Neural progenitor cell (in vitro differentiated cells): ENCODE results near the gene SUSD3. TPM values are rescaled to one million over a fixed set of nuclear protein-coding genes. Genes with fewer than 3 reads are reported as not detected.
A peak's percentile ranks its signal among the peaks of the same experiment; 100 is the strongest.

Experiments used
- DNase-seq: peaks from one replicate; pipeline ENCODE4 v3.0.0-alpha.2; 2016; ENCODE audit warnings: low spot score
- H2AFZ ChIP-seq: fragments of 200-600 bp; sonication (generic); replicated peaks from 2 replicates; pipeline ENCODE4 v1.6.1; 2016; ENCODE audit warnings: antibody characterized with exemption
- H3F3A ChIP-seq: fragments of 200-600 bp; sonication (generic); 2 replicates; pipeline ENCODE4 v1.6.1; 2016; ENCODE audit warnings: antibody characterized with exemption, low read depth
- H3K27ac ChIP-seq: fragments of 200-600 bp; sonication (generic); 2 replicates; pipeline ENCODE4 v1.5.1; 2016; ENCODE audit warnings: mild to moderate bottlenecking
- H3K27me3 ChIP-seq: fragments of 200-600 bp; sonication (generic); 2 replicates; pipeline ENCODE4 v1.6.1; 2016; ENCODE audit warnings: mild to moderate bottlenecking, moderate library complexity
- H3K36me3 ChIP-seq: fragments of 200-600 bp; sonication (generic); 2 replicates; pipeline ENCODE4 v1.5.1; 2016
- H3K4me1 ChIP-seq: fragments of 200-600 bp; sonication (generic); 2 replicates; pipeline ENCODE4 v1.6.1; 2016; ENCODE audit warnings: mixed run types
- H3K4me2 ChIP-seq: fragments of 200-600 bp; sonication (generic); 2 replicates; pipeline ENCODE4 v1.6.1; 2016
- H3K4me3 ChIP-seq: fragments of 200-600 bp; sonication (generic); 2 replicates; pipeline ENCODE4 v1.5.1; 2016
- H3K79me2 ChIP-seq: fragments of 200-600 bp; sonication (generic); 2 replicates; pipeline ENCODE4 v1.6.1; 2016; ENCODE audit warnings: low read depth
- H3K9ac ChIP-seq: fragments of 200-600 bp; sonication (generic); 2 replicates; pipeline ENCODE4 v1.6.1; 2016
- H3K9me3 ChIP-seq: fragments of 200-600 bp; sonication (generic); 2 replicates; pipeline ENCODE4 v1.5.1; 2016; ENCODE audit warnings: low read depth
- H4K20me1 ChIP-seq: fragments of 200-600 bp; sonication (generic); 2 replicates; pipeline ENCODE4 v1.6.1; 2016; ENCODE audit warnings: low read depth
- H3K27ac Mint-ChIP-seq: 3 replicates; pipeline ENCODE4 v1.8.0; 2021; ENCODE audit warnings: mixed read lengths
- H3K27me3 Mint-ChIP-seq: 2 replicates; pipeline ENCODE4 v1.8.0; 2022; ENCODE audit warnings: low read depth, mild to moderate bottlenecking, inconsistent platforms, moderate library complexity, mixed read lengths; ENCODE audit not compliant: insufficient read depth
- H3K36me3 Mint-ChIP-seq: 3 replicates; pipeline ENCODE4 v1.8.0; 2021; ENCODE audit warnings: mixed read lengths
- H3K4me1 Mint-ChIP-seq: 3 replicates; pipeline ENCODE4 v1.8.0; 2021; ENCODE audit warnings: mixed read lengths
- H3K4me3 Mint-ChIP-seq: 3 replicates; pipeline ENCODE4 v1.8.0; 2021; ENCODE audit warnings: mild to moderate bottlenecking, moderate library complexity, mixed read lengths
- H3K9me3 Mint-ChIP-seq: 3 replicates; pipeline ENCODE4 v1.8.0; 2020; ENCODE audit warnings: mixed read lengths
- EZH2 ChIP-seq: fragments of 200-600 bp; sonication (generic); IDR thresholded peaks from 2 replicates; pipeline ENCODE4 v1.6.1; 2017; ENCODE audit warnings: antibody characterized with exemption, mild to moderate bottlenecking, moderate library complexity
- EZH2phosphoT487 ChIP-seq: fragments of 200-600 bp; sonication (generic); IDR thresholded peaks from 2 replicates; pipeline ENCODE4 v1.6.1; 2017; ENCODE audit warnings: antibody characterized with exemption
- total RNA-seq: library from RNA; depleted of rRNA; stranded (reverse); fragments of >200 nt; gene quantifications from 2 replicates; pipeline ENCODE4 v1.2.3, GENCODE V29; 2015; ENCODE audit warnings: low replicate concordance
- TF ChIP-seq, protein P1 (sequence below): fragments of 200-600 bp; sonication (generic); IDR thresholded peaks from 2 replicates; pipeline ENCODE4 v1.5.1; 2017; ENCODE audit warnings: antibody characterized with exemption, mild to moderate bottlenecking

The SUSD3 gene
- total RNA-seq, 1 donor from 2014 or later, result not detected

DNA sequence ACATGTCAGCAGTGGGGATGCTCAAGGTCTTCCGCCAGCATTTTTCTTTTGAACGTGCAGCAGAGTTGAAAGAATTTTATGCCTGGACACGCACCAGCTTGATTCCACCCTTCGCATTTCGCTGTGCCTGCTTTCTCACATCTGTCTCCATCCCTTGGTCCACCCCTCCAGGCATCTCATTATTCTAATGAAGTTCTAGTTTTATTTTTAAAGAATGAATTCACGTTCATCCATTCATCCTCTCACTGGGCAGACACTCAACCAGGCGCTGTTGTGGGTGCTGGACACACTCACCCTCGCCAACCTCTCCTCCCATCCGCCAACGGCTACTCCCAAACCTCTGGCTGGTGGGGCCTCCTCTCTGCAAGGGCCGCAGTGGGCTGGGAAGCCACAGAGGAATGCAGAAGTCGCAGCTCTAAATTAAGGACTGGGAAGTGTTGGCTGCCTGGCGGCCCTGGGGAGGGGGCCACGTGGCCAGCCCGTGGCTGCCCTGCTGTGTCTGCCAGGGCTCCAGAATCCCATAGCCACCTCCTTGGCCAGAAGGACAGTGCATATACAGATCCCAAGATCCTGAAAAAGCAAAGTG is 6.7 kb downstream of the SUSD3 start:
- Histone ChIP-seq H3K9me3 (no peaks in the 10 kb centered on the region), H3K9ac (no peak overlapping the region), H3K4me2 (no peak overlapping the region), H3K36me3 (no peaks in the 10 kb centered on the region), H4K20me1 (no peaks in the 10 kb centered on the region), H3K79me2 (no peaks in the 10 kb centered on the region), H3K27me3 (peaks cover 8% of the 10 kb centered on the region), H3F3A (no peaks in the 10 kb centered on the region), H2AFZ (no peak overlapping the region), H3K4me3 (no peak overlapping the region), H3K27ac (no peak overlapping the region), H3K4me1 (peaks cover 9% of the 10 kb centered on the region)
- Mint-ChIP-seq H3K9me3 (no peaks in the 10 kb centered on the region), H3K4me3 (no peak overlapping the region), H3K36me3 (no peaks in the 10 kb centered on the region), H3K4me1 (peaks cover 15% of the 10 kb centered on the region), H3K27ac (peak overlapping the region; percentile 74), H3K27me3 (peaks cover 14% of the 10 kb centered on the region)
- no peak for DNase-seq
- TF ChIP-seq, protein P1, sequence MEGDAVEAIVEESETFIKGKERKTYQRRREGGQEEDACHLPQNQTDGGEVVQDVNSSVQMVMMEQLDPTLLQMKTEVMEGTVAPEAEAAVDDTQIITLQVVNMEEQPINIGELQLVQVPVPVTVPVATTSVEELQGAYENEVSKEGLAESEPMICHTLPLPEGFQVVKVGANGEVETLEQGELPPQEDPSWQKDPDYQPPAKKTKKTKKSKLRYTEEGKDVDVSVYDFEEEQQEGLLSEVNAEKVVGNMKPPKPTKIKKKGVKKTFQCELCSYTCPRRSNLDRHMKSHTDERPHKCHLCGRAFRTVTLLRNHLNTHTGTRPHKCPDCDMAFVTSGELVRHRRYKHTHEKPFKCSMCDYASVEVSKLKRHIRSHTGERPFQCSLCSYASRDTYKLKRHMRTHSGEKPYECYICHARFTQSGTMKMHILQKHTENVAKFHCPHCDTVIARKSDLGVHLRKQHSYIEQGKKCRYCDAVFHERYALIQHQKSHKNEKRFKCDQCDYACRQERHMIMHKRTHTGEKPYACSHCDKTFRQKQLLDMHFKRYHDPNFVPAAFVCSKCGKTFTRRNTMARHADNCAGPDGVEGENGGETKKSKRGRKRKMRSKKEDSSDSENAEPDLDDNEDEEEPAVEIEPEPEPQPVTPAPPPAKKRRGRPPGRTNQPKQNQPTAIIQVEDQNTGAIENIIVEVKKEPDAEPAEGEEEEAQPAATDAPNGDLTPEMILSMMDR, result no peak
- TF ChIP-seq EZH2 (no peak), EZH2phosphoT487 (no peak)

DNA sequence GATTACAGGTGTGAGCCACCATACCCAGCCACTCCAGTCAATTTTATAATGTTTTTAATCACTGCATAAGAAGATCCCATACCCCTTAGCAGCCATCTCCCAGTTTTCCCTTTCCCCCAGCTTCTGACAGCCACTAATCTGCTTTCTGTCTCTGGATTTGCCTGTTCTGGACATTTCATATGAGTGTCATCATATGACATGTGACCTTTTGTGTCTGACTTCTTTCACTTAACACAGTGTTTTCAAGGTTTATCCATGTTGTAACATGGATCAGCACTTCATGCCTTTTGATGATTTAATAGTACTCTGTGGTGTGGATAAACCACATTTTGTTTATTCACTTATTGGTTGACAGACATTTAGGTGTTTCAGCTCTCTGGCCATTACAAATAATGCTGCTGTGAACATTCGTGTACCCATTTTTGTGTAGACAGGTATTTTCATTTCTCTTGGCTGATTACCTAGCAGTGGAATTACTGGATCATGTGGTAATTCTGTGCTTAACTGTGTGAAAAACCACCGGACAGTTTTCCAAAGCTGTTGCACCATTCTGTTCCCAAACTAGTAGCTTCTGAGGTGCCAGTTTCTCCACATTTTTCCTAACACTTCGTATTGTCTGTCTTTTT is 8.6 kb downstream of the SUSD3 start:
- H3K4me1 Mint-ChIP-seq, result peaks cover 5% of the 10 kb centered on the region
- no peaks in the 10 kb centered on the region for H3K36me3 ChIP-seq
- H3K36me3 Mint-ChIP-seq, result no peaks in the 10 kb centered on the region
- no peaks in the 10 kb centered on the region for H3K9me3 ChIP-seq
- H3K4me1 ChIP-seq, result peaks cover 3% of the 10 kb centered on the region
- no peaks in the 10 kb centered on the region for H4K20me1 ChIP-seq
- no peaks in the 10 kb centered on the region for H3F3A ChIP-seq
- H2AFZ ChIP-seq, result no peak overlapping the region
- H3K9ac ChIP-seq, result no peak overlapping the region
- H3K4me3 ChIP-seq, result no peak overlapping the region
- no peak overlapping the region for H3K4me3 Mint-ChIP-seq
- H3K27me3 Mint-ChIP-seq, result peaks cover 14% of the 10 kb centered on the region
- no peak for TF ChIP-seq EZH2
- TF ChIP-seq EZH2phosphoT487, result no peak
- TF ChIP-seq, protein P1, result no peak
- DNase-seq, result no peak
- no peak overlapping the region for H3K27ac ChIP-seq
- H3K4me2 ChIP-seq, result no peak overlapping the region
- no peaks in the 10 kb centered on the region for H3K9me3 Mint-ChIP-seq
- no peaks in the 10 kb centered on the region for H3K27me3 ChIP-seq
- no peak overlapping the region for H3K27ac Mint-ChIP-seq
- H3K79me2 ChIP-seq, result no peaks in the 10 kb centered on the region

DNA sequence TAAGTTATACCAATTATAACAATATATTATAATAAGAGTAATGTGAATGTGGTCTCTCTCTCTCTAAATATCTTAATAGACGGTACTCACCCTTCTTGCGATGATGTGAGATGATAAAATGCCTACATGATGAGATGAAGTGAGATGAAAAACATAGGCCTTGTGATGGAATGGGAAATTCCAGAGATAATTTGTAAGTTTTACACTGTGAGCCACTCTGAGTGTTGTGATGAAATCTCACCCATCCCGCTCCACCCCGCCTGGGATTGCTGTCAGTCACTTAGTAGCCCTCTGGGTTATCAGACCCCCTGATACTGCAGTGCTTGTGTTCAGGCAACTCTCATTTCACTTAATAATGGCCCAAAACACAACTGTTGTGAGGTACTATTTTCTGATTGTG is 10.5 kb downstream of the SUSD3 start:
- no peak overlapping the region for H3K4me3 ChIP-seq
- H3K36me3 ChIP-seq, result no peaks in the 10 kb centered on the region
- H3K4me2 ChIP-seq, result no peak overlapping the region
- no peak overlapping the region for H3K9ac ChIP-seq
- no peaks in the 10 kb centered on the region for H4K20me1 ChIP-seq
- no peaks in the 10 kb centered on the region for H3K27me3 ChIP-seq
- H2AFZ ChIP-seq, result no peak overlapping the region
- H3K27ac ChIP-seq, result no peak overlapping the region
- H3K27ac Mint-ChIP-seq, result no peak overlapping the region
- H3K36me3 Mint-ChIP-seq, result no peaks in the 10 kb centered on the region
- H3K4me1 ChIP-seq, result no peaks in the 10 kb centered on the region
- H3K79me2 ChIP-seq, result no peaks in the 10 kb centered on the region
- no peak overlapping the region for H3K4me3 Mint-ChIP-seq
- DNase-seq, result no peak
- peaks cover 8% of the 10 kb centered on the region for H3K27me3 Mint-ChIP-seq
- no peaks in the 10 kb centered on the region for H3K9me3 Mint-ChIP-seq
- no peaks in the 10 kb centered on the region for H3F3A ChIP-seq
- no peaks in the 10 kb centered on the region for H3K4me1 Mint-ChIP-seq
- no peak for TF ChIP-seq EZH2
- TF ChIP-seq, protein P1, result no peak
- TF ChIP-seq EZH2phosphoT487, result no peak
- H3K9me3 ChIP-seq, result no peaks in the 10 kb centered on the region
